Embryonic facial prominence (tissue), 1 donor: Measurements from ENCODE around the gene DCTD.

Experiments used
- DNase-seq: peaks from one replicate; pipeline ENCODE4 v3.0.0-alpha.2; 2016; ENCODE audit errors: extremely low spot score

DCTD gene

GRCh38 chr4:182917182-182918043 lies at the start of gene DCTD:
Gene DCTD (minus strand): TSS chr4:182917386. CDS start chr4:182915568, 1,818 bp downstream.
- DNase-seq = peak; percentile 35

GRCh38 chr4:182960746-182961145 lies 43.6 kb upstream of the DCTD start:
- no peak for DNase-seq

GRCh38 chr4:182960228-182960627 lies 43.0 kb upstream of the DCTD start:
- no peak for DNase-seq

GRCh38 chr4:182955411-182955810 lies 38.2 kb upstream of the DCTD start:
- no peak for DNase-seq

- no peak for DNase-seq
These were observed 27.5 kb upstream of the DCTD start for GRCh38 chr4:182944484-182945213.

- DNase-seq = no peak
These were observed 22.5 kb upstream of the DCTD start for GRCh38 chr4:182939680-182940079.

- DNase-seq = no peak
These were observed 21.0 kb upstream of the DCTD start for GRCh38 chr4:182938205-182938645.

GRCh38 chr4:182937268-182938204 lies 20.4 kb upstream of the DCTD start:
- no peak for DNase-seq

GRCh38 chr4:182932651-182933050 lies 15.5 kb upstream of the DCTD start:
- no peak for DNase-seq

GRCh38 chr4:182931691-182932345 lies 14.6 kb upstream of the DCTD start:
- no peak for DNase-seq

- no peak for DNase-seq
These were observed 13.7 kb upstream of the DCTD start for GRCh38 chr4:182930889-182931288.

GRCh38 chr4:182929296-182929695 lies 12.1 kb upstream of the DCTD start:
- DNase-seq = no peak

- DNase-seq = no peak
These were observed 10.9 kb upstream of the DCTD start for GRCh38 chr4:182928061-182928460.

- DNase-seq = no peak
These were observed 10.3 kb upstream of the DCTD start for GRCh38 chr4:182927505-182927904.

- DNase-seq = no peak
These were observed 8.7 kb upstream of the DCTD start for GRCh38 chr4:182925855-182926254.

GRCh38 chr4:182925298-182925757 lies 8.1 kb upstream of the DCTD start:
- DNase-seq = peak; percentile 43

GRCh38 chr4:182924497-182924896 lies 7.3 kb upstream of the DCTD start:
- no peak for DNase-seq

- DNase-seq = no peak
These were observed 6.7 kb upstream of the DCTD start for GRCh38 chr4:182923796-182924340.

GRCh38 chr4:182923366-182923765 lies 6.2 kb upstream of the DCTD start:
- DNase-seq = no peak

GRCh38 chr4:182922501-182923284 lies 5.5 kb upstream of the DCTD start:
- DNase-seq = no peak
